HUDEP-2 (cell line): ENCODE measurements around the gene MEF2B.
"Not testable (repeated sequence)": the region's sequence is repeated elsewhere in the genome, so short reads cannot be mapped to it uniquely, and the experiment has no call there.

Source experiments
- DNase-seq, 76 experiments: peaks; one replicate each; lab custom pipeline; 2025; ENCODE audit not compliant: unreplicated experiment in 76 of 76; lab: John Stamatoyannopoulos, UW

MEF2B gene

DNA sequence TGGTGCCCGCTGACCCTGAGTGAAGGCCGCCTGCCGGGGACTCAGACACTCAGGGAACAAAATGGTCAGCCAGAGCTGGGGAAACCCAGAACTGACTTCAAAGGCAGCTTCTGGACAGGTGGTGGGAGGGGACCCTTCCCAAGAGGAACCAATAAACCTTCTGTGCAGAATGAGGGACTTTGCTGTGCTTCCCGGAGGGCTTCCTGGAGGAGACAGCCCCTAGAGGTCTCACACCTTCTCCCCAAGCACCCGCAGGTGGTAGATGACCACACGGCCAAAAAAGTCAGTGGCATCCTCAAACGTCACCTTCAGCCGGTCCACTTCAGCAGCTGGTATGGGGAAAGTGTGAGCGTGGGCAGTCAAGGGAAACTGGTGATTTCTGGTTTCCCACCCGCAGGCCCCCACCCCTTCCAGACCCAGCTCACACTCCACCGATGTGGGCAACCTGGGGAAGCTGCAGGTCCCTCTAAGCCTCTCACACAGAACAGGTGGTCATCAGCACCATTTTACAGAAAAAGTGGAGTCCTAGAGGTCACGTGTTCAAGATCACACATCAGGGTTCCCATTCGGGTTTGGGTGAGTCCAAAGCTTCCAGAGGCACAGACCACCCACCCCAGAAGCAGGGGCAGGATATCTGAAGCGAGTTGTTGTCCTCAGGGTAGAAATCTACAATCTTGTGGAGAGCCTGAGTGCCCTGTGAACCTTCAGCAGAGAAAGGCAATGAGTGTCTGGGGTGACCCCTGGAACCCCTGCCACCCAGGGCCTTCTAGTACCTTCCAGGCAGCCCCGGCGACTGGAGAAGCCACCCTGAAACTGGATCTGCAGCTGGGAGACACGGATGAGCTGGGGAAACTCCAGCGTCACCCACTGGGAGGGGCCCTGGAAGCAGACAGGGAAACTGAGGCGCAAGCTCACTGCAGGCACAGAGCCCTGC is 31.9 kb upstream of the MEF2B start:
- no peak for DNase-seq

DNA sequence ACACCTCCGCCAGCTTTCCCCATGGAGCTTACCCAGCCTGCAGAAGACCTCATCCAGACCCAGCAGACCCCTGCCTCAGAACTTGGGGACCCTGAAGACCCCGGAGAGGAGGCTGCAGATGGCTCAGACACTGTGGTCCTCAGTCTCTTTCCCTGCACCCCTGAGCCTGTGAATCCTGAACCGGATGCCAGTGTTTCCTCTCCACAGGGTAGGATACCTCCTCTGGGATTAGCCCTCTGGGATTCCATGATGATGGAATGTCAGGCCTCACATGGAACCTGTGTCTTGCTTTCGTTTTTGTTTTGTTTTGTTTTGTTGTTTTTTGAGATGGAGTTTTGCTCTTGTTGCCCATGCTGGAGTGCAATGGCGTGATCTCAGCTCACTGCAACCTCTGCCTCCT is 23.9 kb upstream of the MEF2B start:
- DNase-seq = no peak

GRCh38 chr19:19192910-19193423 is 22.9 kb upstream of the MEF2B start:
- peak in 20 of 76 experiments; percentile 27 to 66 (median 54) for DNase-seq

DNA sequence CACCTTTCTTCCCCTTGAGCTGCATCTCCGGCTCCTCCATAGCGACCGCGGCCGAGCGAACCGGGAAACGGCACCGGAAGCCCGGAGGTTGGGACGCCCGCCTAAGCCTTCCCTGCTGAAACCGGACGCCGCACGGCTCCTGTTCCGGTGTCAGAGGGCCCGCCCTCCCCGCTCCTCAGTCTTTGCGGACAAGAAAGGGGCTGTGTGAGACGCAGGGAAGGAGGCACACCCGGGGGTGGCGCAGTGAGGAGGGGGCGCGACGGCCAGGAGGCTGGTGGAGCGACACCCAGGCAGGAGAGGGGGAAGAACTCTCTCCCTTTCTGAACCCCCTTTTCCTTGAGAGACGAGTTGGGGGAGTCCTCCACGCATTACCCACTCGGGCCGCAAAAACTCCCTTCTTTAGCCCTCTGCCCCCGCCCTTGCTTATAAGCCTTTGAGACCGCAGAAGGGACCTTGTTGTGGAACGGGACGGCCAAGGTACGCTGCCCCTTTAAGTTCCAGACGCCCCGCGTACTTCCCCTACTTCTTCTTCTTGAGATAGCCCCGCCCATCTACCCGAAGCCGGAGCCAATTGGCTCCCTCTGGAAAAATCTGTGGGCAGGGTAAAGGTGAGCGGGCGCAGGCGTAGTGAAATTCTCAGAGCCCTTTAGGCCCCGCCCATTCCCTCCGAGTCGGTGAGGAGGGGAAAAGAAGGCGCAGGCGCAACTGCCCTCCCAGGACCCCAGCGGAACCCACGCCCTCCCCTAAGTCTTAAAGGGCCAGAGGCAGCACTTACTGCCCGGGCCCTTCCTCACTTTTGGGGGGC is 22.2 kb upstream of the MEF2B start, which contains the start of the genes BORCS8 and RFXANK:
BORCS8 (minus strand) TSS at position 75 of the 805 bp plus-strand sequence; CDS start at position 40, 35 bp downstream.
RFXANK (plus strand) TSS at position 181 of the 805 bp plus-strand sequence. CDS start 1,689 bp downstream, outside the sequence.
- DNase-seq = peak; percentile 74 to 100 (median 99)

GRCh38 chr19:19191768-19192077 is 21.7 kb upstream of the MEF2B start:
- DNase-seq = no peak

DNA sequence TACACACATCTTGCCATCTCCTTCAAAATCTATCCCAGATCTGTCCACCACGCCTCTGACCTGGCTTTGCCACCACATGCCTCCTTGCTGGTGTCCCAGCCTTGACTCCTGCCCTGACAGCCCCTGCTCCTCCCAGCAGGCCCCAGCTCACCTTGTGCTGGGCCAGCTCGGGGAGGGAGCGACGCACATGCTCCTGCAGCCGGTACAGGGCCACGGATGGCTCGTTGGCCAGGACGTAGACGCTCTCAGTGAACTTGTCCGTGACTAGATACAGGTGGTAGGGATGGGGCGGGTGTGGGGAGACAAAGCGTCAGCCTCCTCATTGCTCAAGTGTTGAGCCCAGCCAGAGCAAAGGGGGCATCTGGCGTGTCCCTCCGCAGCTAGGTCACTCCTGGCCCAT is 16.7 kb upstream of the MEF2B start:
- DNase-seq = no peak

- DNase-seq = peak in 59 of 76 experiments; percentile 11 to 74 (median 44)
These were observed 16.0 kb upstream of the MEF2B start for GRCh38 chr19:19185853-19186740.

DNA sequence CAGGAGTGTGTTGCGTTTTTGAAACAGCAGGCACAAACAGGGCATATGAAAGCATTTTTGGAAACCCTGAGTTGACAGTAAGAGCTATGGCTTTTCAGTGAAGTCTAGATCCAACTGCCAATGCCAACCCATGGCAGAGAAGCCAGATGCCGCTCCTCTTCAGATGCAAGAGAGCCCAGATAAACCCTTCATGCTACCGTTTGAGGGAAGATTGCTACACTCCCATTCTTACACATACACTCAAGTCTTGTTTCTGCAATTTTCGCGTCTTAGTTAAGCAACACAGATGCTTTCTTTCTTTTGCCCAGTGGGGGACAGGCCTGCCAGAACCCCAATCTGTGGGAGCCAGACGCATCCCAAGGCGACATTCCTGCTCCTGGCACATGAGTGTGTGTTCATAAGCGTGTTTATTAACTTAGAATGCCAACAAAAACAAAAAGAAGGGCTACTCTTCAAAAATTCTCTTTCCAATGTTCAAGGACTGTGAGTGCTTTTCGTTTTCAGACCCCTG is 11.5 kb upstream of the MEF2B start:
- DNase-seq = no peak

GRCh38 chr19:19179548-19180441 is 9.7 kb upstream of the MEF2B start:
- peak in 65 of 76 experiments; percentile 19 to 89 (median 55) for DNase-seq

DNA sequence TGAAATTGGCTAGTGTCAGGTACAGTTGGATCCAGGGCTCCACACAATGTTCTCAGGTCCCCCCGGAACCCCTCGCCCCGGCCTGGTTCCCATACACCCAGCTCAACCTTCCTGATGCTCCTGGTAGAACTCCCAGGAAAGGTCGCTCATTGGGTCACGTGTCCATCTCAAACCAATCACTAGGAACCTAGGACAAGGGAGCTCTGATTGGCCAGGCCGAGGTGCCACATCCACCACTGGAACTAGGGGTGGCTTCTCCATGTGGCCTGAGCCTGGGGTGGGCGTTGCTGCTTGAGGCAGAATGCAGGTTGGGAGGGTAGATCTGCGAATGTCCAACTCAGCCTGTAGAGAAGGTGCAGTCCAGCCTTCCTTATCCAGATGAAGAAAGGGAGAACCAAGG is 6.9 kb upstream of the MEF2B start:
- no peak for DNase-seq

- not testable (repeated sequence) for DNase-seq
These were observed 3.2 kb upstream of the MEF2B start for GRCh38 chr19:19173243-19173642.

DNA sequence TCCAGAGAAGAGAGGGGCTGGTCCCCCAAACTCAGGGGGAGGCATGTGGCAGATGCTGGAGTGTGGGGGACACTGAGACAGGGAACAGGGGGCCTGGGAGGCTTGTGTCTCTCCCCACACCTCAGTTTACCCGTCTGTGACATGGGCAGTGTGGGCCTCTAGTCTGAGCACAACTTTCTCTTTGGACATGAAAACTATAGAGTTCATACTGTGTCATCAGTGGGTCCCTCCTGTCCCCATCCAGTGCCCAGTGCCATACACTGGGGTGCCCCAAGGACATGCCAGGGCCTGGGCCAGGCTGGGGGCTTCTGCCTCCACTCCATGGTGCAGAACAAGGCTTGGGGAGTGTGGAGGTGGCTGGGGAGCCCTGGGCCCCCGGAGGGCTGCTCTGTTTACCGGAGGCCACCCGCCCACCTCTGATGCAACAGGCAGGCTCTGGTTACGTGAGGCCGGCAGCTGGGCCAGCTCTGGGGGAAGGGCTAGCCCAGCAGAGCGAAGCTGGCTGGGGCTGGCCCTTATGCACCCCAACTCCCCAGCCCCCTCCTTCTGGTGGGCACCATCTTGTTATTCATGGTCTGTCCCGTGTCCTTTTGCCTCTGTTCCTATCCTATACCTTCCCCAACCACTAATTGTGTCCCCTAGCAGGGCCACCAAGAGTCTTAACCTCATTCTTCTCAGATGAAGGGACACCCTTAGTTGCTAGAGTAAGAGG is 1.9 kb upstream of the MEF2B start:
- peak in 2 of 76 experiments; percentile 10 to 21 for DNase-seq

DNA sequence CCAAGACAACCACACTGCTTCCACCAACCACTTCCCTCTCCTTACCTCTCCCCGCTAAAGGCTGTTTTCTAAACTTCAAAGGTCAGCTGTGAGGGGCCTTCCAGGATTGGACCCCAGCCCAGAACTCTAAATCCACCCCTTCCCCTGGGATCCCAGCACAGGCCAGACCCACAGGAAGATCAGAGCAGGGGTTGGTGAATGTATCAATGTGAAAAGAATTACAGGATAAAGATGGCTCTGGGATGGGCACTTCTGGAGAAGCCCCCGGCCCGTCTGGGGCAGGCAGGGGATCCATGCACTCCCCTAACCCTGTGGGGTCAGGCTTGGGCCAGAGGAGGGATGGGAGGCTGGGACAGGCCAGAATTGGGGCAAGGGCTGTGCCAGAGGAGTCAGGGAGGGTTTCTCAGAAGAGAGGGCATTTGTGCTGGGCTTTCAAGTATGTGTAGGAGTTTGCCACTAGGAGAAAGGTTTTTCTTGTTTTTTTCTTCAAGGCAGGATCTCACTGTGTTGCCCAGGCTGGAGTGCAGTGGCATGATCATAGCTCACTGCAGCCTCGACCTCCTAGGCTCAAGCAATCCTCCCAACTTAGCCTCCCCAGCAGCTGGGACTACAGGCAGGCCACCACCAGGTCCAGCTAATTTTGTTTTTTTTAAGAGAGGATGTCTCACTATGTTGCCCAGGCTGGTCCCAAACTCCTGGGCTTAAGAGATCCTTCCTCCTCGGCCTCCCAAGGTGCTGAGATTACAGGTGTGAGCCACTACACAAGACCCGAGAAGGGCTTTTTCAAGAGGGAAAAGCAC is 1.0 kb upstream of the MEF2B start:
- no peak for DNase-seq

DNA sequence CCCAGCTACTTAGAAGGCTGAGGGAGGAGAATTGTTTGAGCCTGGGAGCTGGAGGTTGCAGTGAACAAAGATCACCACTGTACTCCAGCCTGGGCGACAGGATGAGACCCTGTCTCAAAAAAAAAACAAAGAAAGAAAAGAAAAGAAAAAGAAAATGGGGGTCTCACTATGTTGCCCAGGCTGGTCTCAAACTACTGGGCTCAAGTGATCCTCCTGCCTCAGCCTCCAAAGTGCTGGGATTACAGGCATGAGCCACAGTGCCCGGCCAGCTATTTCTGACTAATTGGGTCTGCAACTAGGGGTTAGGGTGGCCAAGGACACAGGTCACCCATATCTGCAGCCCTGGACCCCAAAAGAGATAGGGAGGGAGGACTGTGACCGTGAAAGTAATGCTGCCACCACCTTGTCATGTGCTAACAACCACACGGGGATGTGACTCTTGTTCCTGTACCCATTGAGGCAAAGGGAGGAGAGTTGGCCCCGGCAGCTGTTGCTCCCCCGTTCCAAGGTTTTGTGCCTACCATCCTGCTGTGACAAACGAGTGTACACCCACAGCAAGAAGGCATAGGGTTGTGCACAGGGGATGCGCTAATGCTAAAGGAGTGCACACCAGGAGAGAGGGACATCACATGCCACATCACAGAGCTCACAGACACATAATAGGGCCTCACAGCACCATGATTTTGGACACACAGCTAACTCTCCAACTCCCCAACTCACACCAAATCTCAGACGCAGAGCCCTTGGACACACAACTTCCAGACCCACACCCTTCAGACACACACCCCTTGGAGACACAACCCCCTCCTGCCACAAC is 619 bp downstream of the MEF2B start:
- no peak for DNase-seq

GRCh38 chr19:19167612-19168011 is 2.5 kb downstream of the MEF2B start:
- no peak for DNase-seq

GRCh38 chr19:19165396-19165795 is 4.7 kb downstream of the MEF2B start:
- no peak for DNase-seq

DNA sequence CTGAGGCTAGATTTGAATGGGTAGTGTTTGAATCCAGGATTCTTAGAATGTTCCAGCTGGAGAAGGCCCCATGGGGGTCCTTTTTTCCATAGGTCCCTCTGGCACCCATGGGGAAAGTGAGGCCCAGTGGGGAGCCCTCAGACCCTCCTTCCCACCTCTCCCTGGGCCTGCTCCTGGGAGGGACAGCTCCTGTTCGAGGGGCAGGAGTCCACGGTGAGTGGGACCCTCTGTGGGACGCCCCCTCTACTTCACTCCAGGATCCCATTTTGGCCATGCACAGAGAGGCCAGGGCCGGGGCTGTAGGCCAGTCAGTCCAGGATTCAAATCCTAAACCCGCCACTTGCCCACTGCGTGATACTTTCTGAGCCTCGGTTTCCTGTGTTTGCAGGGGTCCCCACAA is 7.6 kb downstream of the MEF2B start:
- DNase-seq = no peak
